Measurements from ENCODE around the gene ABCD2.

DNA sequence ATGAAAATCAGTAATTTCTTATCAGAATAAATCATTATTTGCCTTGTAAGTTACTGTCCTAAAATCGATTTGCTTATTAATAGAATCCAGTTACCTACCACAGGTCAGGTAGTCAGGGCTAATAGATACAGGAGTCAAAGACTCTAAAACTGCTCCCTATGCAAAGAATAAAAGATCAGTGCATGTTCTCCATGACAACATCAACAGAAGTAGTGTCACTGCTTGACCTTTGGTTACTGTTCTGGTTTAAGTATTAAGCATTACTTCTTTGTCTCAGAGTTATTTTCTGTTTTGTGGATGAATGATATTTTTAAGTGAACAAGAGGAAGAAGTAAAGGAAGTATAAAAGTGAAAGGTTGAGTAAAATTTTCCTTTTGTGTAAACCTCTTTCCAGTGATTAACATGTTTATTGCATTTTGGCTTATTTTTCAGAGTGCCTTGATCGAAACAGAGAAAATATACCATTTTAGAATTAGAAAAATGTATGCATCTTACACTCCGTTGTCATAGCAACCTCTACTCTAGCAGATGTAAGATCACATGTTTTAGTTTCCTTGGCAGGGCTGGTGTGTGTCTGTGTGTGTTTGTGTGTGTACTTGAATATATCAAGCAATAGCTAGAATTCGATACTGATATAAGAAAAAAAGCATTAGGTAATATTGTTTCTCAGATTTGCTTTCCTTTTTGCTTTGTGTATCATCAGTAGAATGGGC is 44.7 kb downstream of the ABCD2 start:
- no peak for TF ChIP-seq POLR2AphosphoS5 (IDR thresholded peaks at IDR 0.05)
- TF ChIP-seq, protein P1, sequence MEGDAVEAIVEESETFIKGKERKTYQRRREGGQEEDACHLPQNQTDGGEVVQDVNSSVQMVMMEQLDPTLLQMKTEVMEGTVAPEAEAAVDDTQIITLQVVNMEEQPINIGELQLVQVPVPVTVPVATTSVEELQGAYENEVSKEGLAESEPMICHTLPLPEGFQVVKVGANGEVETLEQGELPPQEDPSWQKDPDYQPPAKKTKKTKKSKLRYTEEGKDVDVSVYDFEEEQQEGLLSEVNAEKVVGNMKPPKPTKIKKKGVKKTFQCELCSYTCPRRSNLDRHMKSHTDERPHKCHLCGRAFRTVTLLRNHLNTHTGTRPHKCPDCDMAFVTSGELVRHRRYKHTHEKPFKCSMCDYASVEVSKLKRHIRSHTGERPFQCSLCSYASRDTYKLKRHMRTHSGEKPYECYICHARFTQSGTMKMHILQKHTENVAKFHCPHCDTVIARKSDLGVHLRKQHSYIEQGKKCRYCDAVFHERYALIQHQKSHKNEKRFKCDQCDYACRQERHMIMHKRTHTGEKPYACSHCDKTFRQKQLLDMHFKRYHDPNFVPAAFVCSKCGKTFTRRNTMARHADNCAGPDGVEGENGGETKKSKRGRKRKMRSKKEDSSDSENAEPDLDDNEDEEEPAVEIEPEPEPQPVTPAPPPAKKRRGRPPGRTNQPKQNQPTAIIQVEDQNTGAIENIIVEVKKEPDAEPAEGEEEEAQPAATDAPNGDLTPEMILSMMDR (IDR thresholded peaks at IDR 0.05) = no peak

Data from breast epithelium (tissue), 3 donors.